ENCODE results near the gene EGR4.
"Not testable (repeated sequence)": the region's sequence is repeated elsewhere in the genome, so short reads cannot be mapped to it uniquely, and the experiment has no call there.

The EGR4 gene

GRCh38 chr2:73262691-73263429 lies 30.5 kb downstream of the EGR4 start:
- not testable (repeated sequence) for DNase-seq

DNA sequence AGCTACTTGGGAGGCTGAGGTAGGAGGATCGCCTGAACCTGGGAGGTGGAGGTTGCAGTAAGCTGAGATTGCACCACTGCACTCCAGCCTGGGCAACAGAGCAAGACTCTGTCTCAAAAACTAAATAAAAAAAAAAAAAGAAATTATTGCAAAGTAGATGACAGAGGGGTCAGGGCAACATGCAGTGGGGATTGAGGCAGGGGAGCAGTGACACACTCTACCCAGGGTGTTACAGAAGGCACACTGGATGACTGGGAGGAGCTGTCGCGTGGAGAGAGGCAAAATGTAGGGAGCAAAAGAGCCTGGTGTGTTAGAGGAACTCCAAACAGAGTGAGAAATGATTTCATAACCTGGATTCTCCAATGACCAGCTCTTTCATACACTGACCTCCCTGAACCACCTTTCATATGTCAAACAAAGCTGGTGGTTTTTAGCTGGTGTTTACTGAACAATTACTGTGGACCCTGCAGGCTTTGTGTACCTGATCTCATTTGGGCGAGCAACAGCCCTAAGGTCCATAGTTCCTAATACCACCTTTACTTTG lies 31.2 kb downstream of the EGR4 start:
- DNase-seq: no peak

DNA sequence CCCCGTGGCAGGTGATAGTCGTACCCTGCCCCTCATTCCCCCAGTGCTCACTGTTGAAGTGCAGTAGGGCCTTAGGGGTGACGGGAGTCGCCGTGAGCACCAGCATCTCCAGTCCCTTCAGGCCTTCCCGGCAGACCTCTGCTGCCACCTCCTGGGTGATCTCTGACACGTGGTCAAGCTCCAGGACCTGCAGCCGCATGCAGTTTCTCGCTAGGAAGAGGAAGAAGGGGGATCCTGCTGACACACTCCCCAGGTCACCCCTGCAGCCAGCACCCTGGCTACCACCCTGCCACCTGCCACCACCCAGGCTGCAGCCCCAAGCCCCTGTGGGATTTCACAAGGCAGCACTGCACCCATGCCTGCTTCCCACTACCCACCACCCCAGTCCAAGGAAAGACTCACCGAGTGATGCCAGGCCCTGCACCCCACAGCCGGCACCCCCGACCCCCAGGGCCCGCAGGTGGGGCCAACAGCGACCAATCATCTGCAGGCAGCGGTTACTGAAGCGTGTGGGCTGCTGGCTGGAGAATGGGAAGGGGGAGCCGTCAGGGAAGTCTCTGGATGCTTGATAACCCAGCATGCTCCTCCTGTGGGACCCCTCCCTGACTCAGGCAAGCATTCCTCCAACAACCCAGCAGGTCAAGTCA lies 32.9 kb downstream of the EGR4 start:
- peak; percentile 8 for DNase-seq

GRCh38 chr2:73259704-73260337 lies 33.5 kb downstream of the EGR4 start:
- DNase-seq: no peak

- DNase-seq: no peak
Observed at GRCh38 chr2:73259276-73259675, 34.1 kb downstream of the EGR4 start.

DNA sequence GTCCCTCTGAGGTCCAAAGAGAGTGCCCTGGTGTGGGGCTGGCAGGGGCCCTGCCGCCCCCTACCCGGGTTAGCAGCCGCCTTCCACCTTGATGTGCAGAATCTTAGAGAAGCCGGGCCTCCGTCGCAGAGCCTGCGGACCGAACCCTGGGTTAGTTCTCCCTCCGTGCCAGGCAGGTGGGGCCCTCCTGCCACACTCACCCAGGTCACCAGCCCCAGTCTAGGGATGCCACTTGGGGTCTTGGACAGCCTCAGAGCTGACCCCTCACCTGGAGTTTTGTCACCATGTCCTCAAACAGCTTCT lies 34.5 kb downstream of the EGR4 start:
- DNase-seq: no peak

- no peak for DNase-seq
Observed at GRCh38 chr2:73258186-73258912, 35.0 kb downstream of the EGR4 start.

DNA sequence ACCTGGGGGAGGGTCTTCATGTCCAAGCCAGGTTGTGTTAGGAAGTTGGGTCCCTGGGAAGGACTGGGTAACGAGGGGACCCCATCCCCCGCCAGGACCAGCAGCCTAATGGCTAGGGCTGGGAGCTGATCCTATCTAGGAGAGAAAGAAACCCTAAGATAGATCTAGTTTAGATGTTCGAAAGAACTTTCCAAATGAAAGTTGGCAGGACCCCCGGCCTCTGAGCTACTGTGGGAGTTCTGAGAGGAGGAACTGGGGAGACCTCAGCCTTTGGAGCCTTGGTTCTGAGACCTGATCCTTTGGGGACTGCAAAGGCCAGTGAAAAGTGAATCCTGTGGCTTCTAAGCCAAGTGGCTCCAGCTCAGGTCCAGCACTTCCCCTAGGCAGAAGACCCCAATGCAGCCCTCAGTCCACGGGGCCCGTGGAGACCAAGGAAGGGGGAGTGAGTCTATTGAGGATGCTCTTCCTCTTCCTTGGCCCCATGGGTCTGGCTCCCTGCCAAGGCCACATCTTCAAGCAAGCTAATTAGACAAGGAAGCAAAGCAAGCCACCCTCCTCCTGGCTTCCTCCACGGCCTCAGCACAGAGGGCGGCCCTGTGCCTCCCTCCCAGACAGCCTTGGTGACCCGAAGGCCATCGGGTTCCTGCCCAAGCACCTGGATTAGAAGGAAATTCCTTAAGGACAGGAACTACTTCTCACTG lies 35.8 kb downstream of the EGR4 start:
- no peak for DNase-seq

DNA sequence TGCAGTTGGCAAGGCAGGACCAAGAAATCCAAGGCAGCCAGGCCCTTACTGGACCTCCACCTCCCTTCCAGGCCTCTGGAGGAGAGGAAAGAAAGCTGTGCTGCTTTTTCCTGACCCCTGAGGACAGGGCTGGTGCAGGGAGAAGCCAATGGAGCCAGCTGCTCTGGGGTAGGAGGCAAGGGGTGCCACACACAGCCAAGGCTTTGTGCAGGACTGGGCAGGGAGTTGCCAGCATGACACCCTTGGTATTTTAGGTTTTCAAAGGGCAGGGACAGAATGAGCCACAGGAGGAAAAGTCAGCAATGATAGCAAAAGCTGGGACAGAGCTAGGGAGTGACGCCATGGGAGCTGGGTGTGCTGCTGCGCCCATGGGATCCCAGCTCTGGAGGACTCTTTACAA lies 36.3 kb downstream of the EGR4 start:
- DNase-seq: no peak

- DNase-seq: no peak
Observed at GRCh38 chr2:73256618-73256922, 36.8 kb downstream of the EGR4 start.

DNA sequence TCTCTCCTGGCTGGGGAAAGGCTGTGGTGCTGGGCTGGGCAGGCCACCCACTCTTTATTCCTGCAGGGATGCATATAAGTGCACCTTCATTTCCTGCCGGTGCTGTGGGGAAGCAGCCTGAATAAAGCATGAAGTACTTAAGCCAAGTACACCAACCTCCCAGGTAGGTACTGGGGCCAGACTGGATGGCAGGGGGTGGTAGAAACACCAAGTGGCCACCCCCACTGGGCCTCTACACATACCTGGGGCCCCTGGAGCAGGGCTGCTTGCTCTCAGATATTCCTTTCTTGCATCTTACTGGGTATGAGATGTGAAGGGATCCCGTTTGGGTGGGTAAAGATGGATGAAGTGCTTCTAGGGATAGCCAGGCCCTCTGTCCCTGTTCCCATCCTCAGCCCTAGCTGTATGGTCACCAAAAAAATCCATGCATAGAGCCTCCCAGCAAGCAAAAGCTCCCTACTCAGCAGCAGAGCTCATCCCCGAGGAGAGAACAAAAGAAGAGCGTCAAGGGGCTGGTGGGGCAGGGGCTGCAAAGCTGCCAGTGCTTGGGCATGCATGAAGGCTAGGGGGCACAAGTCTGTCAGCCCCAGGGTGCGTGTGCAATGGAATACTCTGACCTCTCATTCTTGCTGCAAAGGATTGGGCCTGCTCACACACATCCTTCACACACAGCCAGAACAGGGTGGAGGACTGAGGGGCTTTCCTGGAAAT lies 37.3 kb downstream of the EGR4 start:
- DNase-seq: no peak

DNA sequence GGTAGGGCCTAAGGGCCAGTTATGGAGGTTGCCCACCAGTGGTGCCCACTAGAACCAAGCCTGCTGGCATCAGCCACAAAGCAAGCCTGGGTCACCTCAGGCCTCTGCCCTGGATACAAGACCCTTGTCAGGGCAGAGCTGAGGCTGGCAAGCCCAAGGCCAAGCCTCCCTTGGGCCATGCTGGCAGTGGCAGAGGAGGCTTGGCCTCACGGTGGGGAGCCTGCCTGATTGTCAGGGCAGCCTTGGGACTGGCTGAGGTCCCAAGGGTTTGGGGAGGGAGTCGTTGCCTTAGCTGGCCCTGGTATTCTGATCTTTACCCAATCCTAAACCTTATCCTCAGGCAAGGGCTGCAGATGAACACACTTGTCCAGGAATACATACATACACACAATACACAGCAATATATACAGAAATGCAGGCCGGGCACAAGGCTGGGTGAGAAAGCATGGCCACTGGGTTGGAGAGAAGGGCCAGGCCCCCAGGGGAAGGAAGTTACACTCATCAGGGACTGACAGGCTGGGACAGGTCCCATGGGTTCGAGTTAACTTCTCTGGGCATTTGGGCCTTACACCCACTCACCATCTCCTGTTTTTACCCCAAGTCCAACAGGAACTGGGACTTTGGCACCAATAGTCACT lies 38.2 kb downstream of the EGR4 start:
- DNase-seq: no peak

DNA sequence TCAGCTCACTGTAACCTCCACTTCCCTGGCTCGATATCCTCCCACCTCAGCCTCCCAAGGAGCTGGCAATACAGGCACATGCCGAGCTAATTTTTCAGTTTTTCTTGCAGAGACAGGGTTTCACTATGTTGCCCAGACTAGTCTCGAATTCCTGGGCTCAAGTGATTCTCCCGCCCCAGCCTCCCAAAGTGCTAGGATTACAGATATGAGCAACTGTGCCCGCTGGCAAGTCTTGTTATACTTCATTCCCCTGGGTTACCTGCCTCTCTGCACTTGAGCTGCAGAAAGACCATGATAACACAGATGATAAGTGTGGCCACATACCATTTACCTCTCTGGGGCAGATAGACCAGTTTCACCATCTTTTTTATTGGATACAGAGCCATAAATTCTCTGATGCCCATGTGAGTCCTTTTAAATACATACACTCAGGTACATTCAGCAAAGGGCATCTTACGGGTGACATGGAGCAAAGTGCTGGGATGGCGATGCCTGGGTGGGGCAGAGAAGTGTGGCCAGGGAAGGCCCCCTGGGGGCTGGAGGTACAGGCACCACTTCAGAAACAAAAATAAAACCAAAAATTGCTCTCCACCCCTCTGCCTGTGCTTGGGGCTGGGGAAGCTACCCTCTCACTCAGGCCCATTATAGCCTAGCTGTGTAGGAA lies 38.9 kb downstream of the EGR4 start:
- DNase-seq: no peak

DNA sequence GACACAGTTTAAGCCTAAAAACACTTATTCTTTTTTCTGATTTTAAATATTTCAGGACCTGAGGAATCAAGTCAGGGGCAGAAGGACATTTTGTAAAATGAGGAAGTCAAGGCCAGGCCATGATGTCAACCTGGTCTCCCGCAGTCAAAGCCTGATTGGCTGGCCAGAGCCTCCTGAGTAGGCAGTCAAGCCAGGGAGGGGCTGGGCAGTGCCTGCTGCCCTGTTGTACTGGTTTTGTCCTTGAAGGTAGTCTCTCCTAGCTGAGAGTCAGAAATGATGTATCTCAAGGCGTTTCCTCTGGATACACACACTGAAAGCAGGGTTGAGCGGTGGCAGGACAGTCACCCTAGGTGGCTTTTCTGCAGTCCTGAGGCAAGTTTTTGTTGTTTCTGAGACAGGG lies 39.4 kb downstream of the EGR4 start:
- no peak for DNase-seq

DNA sequence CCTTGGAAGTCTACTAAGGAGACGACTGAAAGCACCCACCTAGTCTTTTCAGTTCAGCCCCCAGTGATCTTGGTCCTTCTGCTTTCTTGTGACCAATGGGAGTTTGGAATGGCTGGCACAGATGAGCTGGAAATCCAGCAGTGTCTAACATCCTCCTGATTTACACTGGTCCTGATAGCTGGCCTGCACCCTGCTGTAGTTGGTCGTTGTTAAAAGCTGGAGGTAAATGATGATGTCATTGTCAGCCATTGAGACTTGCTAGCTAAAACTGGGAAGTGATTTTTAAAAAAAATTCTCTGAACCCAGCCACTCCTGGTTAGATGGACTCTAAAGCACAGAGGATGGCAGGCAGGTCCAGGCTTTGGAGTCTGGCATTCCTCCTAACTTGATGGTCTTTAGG lies 39.9 kb downstream of the EGR4 start:
- no peak for DNase-seq

GRCh38 chr2:73252238-73253027 lies 40.9 kb downstream of the EGR4 start:
- DNase-seq: no peak

DNA sequence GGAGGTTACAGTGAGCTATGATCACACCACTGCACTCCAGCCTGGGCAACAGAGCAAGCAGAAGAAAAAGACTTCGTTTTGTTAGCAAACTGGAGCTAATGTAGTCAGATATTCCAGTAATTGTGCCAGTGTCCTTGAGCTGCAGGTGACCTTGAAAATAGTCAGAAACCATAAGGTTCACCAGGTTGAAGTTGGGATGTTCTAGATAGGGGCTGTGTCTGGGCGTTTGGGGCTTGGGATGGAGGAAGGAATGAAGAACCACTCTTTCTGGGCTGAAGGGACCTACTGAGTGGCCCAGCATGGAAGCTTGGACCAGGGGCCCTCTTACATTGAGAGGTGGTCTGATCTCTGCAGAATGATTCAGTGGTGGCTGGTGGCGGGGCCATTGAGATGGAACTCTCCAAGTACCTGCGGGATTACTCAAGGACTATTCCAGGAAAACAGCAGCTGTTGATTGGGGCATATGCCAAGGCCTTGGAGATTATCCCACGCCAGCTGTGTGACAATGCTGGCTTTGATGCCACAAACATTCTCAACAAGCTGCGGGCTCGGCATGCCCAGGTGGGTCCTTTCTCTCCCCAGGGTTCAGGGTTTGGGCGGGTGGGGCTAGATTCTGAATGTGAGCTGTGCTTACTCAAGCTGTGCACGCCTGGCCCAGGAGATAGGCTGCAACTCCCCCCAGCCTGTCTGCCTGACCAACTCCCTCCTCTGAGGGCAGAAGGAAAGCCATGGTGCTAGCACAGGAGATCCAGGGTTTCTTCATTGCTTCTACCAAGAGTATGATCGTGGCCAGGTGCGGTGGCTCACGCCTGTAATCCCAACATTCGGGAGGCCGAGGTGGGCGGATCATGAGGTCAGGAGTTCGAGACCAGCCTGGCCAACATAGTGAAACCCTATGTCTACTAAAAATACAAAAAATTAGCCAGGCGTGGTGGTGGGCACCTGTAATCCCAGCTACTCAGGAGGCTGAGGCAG lies 42.2 kb downstream of the EGR4 start:
- DNase-seq: no peak

DNA sequence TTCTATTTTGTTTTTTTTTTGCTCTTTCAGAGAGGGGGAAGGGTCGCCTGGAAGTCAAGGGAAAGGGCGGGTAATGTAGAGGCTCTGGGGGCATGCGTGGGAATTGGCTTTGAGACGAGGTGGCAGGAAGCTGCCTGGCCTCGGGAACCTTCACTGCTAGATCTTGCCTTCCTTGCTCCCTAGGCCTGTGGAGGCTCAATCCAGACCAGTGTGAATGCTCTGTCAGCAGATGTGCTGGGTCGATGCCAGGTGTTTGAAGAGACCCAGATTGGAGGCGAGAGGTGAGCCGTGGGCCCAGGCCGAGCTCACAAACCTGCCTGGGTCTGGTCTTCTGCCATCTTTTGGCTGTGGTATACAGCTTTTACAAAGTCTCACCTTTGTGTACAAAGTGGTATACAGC lies 43.7 kb downstream of the EGR4 start:
- DNase-seq: no peak

GRCh38 chr2:73246850-73247249 lies 46.5 kb downstream of the EGR4 start:
- DNase-seq: no peak
